HG03025 (cell line): ENCODE results near the gene TXNDC17.
"Not testable (repeated sequence)": the region's sequence is repeated elsewhere in the genome, so short reads cannot be mapped to it uniquely, and the experiment has no call there.

Source experiments
- ATAC-seq: cut with Tn5 transposase; IDR thresholded peaks from one replicate; pipeline ENCODE4 v1.9.1; 2021; ENCODE audit warnings: mild to moderate bottlenecking, moderate library complexity; ENCODE audit not compliant: unreplicated experiment, low FRiP score

The TXNDC17 gene

GRCh38 chr17:6658411-6658810 lies 17.6 kb downstream of the TXNDC17 start:
- not testable (repeated sequence) for ATAC-seq

GRCh38 chr17:6660101-6660500 lies 19.2 kb downstream of the TXNDC17 start:
- no peak for ATAC-seq

DNA sequence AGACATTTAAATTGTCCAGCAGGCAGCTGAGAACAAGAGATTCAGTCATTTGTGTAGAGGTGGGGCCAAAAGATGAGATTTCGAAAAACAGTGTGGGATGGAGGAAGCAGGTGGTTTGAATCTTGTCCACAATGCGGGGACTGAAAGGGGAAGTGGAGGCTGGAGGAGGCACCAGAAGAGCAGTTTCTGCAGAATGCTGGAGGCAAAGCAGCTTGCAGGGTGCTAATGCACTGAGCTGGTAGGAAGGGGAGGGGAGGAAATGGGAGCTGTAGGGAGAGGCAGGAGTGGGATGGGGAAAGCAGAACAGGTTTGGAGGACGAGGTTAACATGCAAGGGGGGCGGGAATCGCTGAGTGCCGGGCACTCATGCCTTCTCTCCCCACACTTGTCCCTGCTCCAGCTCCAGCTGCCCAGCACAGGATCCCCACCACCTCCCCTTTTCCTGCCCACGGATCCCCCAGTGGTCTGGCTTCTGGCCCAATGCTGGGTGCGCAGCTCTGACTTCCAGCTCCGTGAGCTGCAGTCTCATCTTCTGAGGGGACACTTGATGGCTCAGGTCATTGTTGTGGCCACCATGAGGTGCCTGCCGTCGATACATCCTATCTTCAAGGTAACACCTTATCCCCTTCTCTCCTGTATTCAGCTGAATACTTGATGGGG lies 20.1 kb downstream of the TXNDC17 start:
- peak; percentile 47 for ATAC-seq

GRCh38 chr17:6661464-6661848 lies 20.6 kb downstream of the TXNDC17 start:
- no peak for ATAC-seq

DNA sequence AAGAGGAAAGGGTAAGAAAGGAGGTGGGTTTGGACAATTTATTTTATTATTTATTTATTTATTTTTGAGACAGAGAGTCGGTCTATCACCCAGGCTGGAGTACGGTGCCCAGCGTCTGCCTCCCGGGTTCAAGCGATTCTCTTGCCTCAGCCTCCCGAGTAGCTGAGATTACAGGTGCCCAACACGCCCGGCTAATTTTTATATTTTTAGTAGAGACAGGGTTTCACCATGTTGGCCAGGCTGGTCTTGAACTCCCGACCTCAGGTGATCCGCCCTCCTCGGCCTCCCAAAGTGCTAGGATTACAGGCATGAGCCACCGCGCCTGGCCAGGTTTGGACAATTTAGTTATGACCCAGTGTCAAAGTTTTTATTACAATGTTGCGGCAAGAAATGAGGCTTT lies 22.3 kb downstream of the TXNDC17 start:
- ATAC-seq: not testable (repeated sequence)

DNA sequence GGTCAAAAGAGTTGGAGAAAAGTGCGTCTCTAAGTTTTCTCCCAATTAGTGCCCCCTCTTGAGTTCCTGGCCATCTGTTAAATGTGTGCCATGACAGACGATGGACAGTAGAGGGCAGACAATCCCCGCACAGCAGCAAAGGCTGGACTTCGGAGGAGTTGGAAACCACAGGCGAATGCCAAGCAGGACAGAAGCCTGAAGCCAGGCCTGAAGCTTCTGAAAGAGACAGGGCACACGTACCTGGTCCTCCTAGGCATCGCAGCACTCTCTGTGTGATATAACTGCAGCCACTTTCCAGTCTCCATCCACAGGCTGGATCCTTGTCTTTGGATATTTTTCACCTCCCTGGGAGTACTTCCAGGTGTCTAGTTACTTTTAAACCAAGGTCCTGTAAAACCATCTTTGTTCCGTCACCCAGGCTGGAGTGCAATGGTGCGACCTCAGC lies 25.2 kb downstream of the TXNDC17 start:
- no peak for ATAC-seq

GRCh38 chr17:6666557-6666956 lies 25.7 kb downstream of the TXNDC17 start:
- ATAC-seq: no peak

DNA sequence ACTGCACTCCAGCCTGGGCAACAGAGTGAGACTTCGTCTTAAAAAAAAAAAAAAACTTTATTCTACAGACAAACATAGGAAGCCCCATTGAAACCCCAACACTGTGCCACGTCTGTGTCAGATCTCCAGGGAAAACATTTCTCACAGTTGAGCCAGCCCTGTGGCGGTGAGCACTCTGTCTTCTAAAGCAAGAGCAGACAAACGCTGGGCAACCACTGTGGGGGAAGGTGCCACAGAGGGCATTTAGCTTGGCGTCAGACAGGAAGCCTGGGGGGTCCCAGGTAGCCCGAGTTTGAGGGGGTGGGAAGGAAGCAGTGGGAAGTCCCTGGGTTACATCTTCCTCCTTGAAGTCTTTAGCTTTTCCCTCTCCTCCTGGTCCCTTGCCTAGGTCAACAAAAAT lies 26.7 kb downstream of the TXNDC17 start:
- no peak for ATAC-seq

- no peak for ATAC-seq
These were observed 27.4 kb downstream of the TXNDC17 start for GRCh38 chr17:6668219-6668618.

DNA sequence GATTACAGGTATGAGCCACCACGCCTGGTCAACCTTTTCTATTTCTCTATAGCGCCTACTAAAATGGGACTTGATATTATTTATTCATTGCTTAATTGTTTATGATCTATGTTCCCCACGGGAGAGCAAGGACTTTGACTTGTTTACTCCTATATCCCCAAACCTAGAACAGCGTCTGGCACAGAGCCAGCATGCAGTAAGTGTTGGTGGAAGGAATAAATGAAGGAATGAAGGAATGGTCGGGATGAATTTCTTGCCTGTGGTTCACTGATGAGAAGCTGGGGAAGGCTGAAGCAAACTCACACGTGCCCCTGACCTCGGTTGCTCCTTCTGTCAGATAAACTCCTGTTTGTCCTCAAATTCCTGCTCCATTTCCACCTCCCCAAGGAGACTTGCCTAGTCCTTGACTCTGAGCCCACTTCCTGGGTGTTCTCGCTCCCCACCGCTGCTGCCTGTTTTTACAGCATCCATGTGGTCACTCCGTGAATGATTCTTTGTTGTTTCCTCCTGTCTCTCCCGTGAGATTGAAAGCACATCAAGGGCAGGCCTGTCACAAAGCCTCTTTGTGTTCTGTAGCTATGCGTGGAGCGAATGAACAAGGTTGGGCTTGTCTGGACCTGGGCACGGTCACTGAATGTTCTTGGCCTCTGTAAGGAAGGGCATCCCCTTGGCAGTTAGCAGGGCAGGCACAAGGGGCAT lies 28.0 kb downstream of the TXNDC17 start:
- ATAC-seq: no peak

GRCh38 chr17:6669479-6670212 lies 28.8 kb downstream of the TXNDC17 start:
- ATAC-seq: no peak

- no peak for ATAC-seq
These were observed 29.7 kb downstream of the TXNDC17 start for GRCh38 chr17:6670571-6670970.

DNA sequence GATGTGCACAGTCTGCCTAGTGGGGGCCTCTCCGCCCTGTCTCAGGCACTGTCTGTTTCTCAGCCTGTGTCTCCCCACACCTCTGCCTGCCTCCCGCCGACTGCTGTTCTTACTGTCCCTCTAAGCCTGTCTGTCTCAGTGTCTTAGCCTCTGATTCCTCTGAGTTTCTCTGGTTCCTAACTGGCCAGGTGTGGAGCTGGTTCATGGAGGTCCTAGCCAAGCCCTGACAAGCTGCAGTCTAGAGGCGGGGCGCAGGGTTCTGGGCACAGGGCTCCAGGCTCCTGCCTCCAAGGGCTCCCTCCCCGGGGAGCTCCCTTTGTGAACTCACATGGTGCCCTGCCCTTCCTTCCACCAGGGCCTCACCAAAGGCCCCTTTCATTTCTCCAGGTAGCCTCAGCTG lies 30.1 kb downstream of the TXNDC17 start:
- ATAC-seq: no peak

- no peak for ATAC-seq
These were observed 30.6 kb downstream of the TXNDC17 start for GRCh38 chr17:6671431-6671830.

- ATAC-seq: no peak
These were observed 33.7 kb downstream of the TXNDC17 start for GRCh38 chr17:6674586-6674985.

DNA sequence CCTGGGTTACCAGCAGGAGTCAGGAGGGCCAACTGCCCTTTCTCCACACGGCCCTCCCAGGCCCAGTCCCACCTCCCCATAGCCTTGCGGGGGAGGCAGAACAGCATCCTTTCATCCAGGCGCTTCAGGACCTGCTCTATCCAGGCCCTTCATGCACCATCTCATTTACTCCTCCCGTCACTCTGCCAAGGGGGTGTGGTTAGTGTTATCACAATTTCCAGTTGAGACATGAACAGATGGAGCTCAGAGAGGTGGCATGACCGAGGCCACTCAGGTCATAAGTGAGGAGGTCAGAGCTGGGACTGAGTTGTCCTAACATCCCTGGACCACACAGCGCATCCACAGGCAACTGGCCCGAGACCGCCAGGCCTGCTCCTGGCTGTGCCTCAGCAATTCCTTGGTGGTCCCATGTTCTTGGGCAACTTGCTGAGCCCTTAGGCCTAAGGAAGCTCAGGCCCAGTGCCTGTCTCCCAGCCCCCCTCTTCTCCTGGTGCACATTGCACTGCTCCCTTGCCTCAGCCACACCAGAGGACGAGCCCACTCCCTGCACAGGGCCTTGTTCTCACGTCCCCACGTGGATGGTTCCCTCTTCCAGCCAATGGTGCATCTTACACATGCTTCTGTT lies 34.5 kb downstream of the TXNDC17 start:
- ATAC-seq: no peak

DNA sequence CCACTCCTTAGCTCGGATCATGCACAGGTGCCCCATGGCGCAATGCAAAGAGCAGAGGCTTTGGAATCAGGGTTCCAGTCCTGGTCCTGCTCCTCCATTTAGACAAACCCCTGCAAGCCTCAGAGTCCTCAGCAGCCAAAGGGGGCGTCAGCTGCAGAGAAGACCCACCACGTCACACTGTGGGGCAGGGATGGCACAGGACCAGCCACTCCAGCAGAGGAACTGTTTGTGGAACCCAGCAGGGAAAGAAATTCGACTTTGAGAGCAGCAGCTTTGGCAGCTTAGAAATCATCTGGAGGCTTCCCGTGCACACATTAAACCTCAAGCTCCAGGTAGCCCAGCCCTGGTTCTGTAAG lies 35.9 kb downstream of the TXNDC17 start:
- no peak for ATAC-seq

DNA sequence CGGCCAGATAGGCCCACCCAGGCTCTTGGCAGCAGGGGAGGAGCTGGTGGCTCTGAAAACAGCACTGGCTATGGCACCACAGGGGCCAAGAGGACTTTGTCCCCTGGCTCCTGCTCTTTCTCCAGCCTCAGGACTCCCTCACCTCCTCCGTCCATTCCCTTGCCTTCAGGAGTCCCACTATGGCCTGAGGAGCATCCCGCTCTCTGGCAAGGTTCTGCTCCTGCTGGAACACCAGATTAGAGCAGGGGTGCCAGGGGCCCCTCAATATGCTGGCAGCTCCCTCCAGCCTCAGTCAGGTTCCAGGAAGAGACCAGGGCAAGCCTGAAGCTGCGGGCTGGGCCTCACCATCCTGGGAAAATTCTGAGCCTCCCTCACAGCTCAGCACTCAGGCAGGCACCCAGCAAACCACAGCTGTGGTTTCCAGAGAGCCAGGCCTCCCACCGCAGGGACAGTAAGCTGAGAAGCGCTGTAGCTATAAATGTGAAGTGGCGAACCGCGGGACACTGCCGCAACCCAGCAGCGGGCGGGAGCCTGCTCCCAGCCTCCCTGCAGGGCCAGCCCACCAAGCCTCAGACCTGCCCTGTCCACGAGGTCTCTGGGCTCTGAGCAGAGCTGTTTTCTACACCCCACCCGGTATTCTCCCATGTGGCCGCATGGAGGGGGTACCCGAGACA lies 36.4 kb downstream of the TXNDC17 start:
- ATAC-seq: no peak

DNA sequence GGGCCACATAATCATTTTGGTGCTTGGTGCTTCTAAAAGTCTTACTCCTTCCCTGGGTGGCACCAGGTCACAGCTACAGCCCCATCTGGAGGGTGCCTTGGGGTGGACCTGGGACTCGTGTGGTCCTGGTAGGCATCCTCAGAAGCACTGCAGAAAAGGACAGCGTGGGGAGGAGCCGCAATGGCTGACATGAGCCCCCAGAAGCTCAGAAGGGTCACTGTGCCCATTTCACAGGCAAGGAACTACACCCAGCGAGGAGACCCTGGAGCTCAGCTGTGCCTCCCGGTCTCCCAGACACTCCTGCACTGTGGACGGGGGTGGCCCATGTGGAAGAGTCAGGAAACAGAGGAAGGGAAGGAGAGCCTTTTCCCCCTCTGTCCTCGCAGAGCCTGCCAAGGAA lies 37.1 kb downstream of the TXNDC17 start:
- no peak for ATAC-seq

GRCh38 chr17:6679241-6679640 lies 38.4 kb downstream of the TXNDC17 start:
- no peak for ATAC-seq

DNA sequence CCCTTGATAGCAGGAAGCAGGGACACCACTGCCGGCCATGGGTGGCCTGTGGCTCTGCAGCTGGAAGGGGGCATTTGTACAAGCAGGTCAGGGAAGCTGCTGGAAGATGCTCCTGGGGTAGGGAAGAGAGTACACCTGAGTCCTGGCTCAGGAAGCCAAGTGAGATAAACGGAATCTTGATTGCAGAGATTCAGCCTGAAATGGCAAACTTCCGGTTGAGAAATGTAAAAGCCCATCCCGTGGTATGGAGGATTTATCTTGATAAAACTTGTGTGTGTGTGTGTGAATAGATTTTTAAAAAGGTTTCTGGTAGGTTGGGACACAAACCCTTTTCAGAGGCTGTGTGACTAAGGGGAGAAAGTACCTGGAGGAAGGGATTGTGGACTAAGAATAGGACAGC lies 40.3 kb downstream of the TXNDC17 start:
- ATAC-seq: no peak
